Measurements from ENCODE around the gene FASTKD3.

DNA sequence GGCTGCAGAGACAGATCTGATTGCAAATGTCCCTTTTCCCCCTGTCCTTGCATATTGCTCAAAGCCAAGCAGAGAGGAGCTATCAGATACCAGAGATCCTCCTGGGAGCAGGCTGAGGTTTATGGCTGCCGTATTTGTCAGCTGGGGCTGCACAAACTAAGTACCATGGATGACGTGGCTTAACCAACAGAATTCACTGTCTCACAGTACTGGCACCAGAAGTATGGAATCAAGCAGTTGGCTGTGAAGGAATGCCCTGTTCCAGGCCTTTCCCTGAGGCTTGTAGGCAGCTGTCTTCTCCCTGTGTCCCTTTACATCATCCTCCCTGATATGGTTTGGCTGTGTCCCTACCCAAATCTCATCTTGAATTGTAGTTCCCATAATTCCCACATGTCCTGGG lies 20.5 kb downstream of the FASTKD3 start:
- TF ChIP-seq, protein P1, sequence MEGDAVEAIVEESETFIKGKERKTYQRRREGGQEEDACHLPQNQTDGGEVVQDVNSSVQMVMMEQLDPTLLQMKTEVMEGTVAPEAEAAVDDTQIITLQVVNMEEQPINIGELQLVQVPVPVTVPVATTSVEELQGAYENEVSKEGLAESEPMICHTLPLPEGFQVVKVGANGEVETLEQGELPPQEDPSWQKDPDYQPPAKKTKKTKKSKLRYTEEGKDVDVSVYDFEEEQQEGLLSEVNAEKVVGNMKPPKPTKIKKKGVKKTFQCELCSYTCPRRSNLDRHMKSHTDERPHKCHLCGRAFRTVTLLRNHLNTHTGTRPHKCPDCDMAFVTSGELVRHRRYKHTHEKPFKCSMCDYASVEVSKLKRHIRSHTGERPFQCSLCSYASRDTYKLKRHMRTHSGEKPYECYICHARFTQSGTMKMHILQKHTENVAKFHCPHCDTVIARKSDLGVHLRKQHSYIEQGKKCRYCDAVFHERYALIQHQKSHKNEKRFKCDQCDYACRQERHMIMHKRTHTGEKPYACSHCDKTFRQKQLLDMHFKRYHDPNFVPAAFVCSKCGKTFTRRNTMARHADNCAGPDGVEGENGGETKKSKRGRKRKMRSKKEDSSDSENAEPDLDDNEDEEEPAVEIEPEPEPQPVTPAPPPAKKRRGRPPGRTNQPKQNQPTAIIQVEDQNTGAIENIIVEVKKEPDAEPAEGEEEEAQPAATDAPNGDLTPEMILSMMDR (IDR thresholded peaks at IDR 0.05): no peak
- TF ChIP-seq POLR2AphosphoS5 (IDR thresholded peaks at IDR 0.05): no peak
- TF ChIP-seq EP300 (IDR thresholded peaks at IDR 0.05): no peak
- TF ChIP-seq POLR2A (IDR thresholded peaks at IDR 0.05): no peak
